ENCODE results near the gene SLC35F3. TPM values are rescaled to one million over a fixed set of nuclear protein-coding genes. Genes with fewer than 3 reads are reported as not detected.
A peak's percentile ranks its signal among the peaks of the same experiment; 100 is the strongest.

Gene SLC35F3
- total and polyA plus RNA-seq, 9 of the 15 experiments (the other 6 are each of a cell fraction or from before 2014, with no cell fraction given): 0.04 to 0.07 (median 0.04) TPM; not detected in 6

DNA sequence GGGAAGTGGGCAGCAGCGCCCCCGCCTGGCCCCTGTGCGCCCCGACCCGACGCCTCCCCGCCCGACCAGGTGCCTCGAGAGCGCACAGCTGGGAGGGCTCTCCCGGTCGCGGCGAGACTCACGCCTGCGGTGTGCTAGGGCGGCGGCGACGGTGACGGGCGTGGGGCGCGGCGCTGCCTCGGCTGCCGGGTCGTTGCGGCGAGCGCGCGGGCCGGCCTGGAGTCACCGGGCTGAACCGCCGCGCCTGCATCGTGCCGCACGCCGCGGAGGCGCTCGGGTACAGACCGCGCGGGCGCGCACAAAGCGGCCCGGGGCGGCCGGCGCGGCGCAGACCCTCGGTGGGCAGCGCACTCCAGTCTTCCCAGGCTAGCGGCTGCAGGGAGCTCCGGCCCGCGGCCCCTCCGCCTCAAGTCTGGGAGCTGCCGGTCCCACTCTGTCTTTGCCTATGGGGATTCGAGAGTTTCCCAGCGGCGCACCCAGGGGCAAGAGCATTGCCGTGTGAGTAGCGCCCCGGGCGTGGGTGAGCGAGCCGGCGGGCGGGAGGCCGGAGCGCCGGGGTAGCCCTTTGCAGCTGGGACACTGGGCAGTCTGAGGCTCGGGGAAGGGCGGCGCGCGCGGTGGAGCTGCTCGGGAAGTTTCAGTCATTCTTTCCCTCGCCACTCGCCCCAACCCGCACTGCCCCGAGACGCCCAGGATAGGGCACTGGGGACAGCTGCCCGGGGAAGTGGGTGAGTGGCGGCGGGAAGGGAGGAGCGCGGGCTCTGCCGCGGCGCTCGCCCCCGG, at the start of gene SLC35F3 (continued):
- TF ChIP-seq, protein P1, sequence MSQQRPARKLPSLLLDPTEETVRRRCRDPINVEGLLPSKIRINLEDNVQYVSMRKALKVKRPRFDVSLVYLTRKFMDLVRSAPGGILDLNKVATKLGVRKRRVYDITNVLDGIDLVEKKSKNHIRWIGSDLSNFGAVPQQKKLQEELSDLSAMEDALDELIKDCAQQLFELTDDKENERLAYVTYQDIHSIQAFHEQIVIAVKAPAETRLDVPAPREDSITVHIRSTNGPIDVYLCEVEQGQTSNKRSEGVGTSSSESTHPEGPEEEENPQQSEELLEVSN (IDR thresholded peaks at IDR 0.05; ENCODE audit: borderline replicate concordance in 1 of 2, extremely low read depth in 1 of 2, insufficient read depth in 1 of 2, insufficient read length in 1 of 2, low read depth in 1 of 2, low read length in 1 of 2, poor library complexity in 1 of 2, severe bottlenecking in 1 of 2): peak; percentile 31 to 86
- TF ChIP-seq ZNF146 (CRISPR knock-in tag; IDR thresholded peaks at IDR 0.05; ENCODE audit: unreplicated experiment): no peak
- TF ChIP-seq L3MBTL2 (IDR thresholded peaks at IDR 0.05): peak; percentile 68
- TF ChIP-seq MXI1 (IDR thresholded peaks at IDR 0.05; ENCODE audit: low read depth, low read length): no peak
- no peak for TF ChIP-seq SAFB2 (IDR thresholded peaks at IDR 0.05; ENCODE audit: borderline replicate concordance, low read depth, low read length, severe bottlenecking)
- peak; percentile 74; the same call in 1 of the 2 replicates for TF ChIP-seq CTBP1 (IDR thresholded peaks at IDR 0.05; ENCODE audit: borderline replicate concordance)
- no peak for TF ChIP-seq ZNF589 (CRISPR knock-in tag; IDR thresholded peaks at IDR 0.05; ENCODE audit: low read depth)
- TF ChIP-seq ZNF263 (CRISPR knock-in tag; IDR thresholded peaks at IDR 0.05; ENCODE audit: borderline replicate concordance): no peak
- no peak for TF ChIP-seq RFX1 (IDR thresholded peaks at IDR 0.05)
- TF ChIP-seq, protein P2, sequence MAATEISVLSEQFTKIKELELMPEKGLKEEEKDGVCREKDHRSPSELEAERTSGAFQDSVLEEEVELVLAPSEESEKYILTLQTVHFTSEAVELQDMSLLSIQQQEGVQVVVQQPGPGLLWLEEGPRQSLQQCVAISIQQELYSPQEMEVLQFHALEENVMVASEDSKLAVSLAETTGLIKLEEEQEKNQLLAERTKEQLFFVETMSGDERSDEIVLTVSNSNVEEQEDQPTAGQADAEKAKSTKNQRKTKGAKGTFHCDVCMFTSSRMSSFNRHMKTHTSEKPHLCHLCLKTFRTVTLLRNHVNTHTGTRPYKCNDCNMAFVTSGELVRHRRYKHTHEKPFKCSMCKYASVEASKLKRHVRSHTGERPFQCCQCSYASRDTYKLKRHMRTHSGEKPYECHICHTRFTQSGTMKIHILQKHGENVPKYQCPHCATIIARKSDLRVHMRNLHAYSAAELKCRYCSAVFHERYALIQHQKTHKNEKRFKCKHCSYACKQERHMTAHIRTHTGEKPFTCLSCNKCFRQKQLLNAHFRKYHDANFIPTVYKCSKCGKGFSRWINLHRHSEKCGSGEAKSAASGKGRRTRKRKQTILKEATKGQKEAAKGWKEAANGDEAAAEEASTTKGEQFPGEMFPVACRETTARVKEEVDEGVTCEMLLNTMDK (IDR thresholded peaks at IDR 0.05; ENCODE audit: borderline replicate concordance, insufficient read depth, low read depth, low read length, poor library complexity, severe bottlenecking): peak; percentile 14
- TF ChIP-seq HDAC2 (IDR thresholded peaks at IDR 0.05): no peak
- no peak for TF ChIP-seq MYNN (IDR thresholded peaks at IDR 0.05)
- TF ChIP-seq MYNN (CRISPR knock-in tag; IDR thresholded peaks at IDR 0.05): no peak
- TF ChIP-seq RAD21 (CRISPR knock-in tag; conservative IDR thresholded peaks at IDR 0.05 in 1 of 2, IDR thresholded peaks at IDR 0.05 in 1 of 2): peak; percentile 23 to 65; a peak in 1 of 4 replicates
- TF ChIP-seq SIN3B (IDR thresholded peaks at IDR 0.05; ENCODE audit: low read depth): 0 out of 2 replicates have a peak, but pooled peaks have one; percentile 52
- TF ChIP-seq STAT5B (CRISPR knock-in tag; IDR thresholded peaks at IDR 0.05): no peak
- TF ChIP-seq KHSRP (IDR thresholded peaks at IDR 0.05): no peak
- peak; percentile 32 for TF ChIP-seq CCNT2 (IDR thresholded peaks at IDR 0.05; ENCODE audit: borderline replicate concordance, extremely low read depth, insufficient read length, low read depth, low read length)
- TF ChIP-seq ZNF121 (CRISPR knock-in tag; conservative IDR thresholded peaks at IDR 0.05): no peak
- TF ChIP-seq YY1 (IDR thresholded peaks at IDR 0.05; ENCODE audit: borderline replicate concordance in 1 of 3, control insufficient read depth in 1 of 3, extremely low read depth in 1 of 3, insufficient read depth in 3 of 3, insufficient read length in 1 of 3, insufficient replicate concordance in 2 of 3, low read depth in 1 of 3, low read length in 2 of 3): peak in 1 of 3 experiments; percentile 10
- TF ChIP-seq, protein P3, sequence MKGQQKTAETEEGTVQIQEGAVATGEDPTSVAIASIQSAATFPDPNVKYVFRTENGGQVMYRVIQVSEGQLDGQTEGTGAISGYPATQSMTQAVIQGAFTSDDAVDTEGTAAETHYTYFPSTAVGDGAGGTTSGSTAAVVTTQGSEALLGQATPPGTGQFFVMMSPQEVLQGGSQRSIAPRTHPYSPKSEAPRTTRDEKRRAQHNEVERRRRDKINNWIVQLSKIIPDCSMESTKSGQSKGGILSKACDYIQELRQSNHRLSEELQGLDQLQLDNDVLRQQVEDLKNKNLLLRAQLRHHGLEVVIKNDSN (CRISPR knock-in tag; IDR thresholded peaks at IDR 0.05): no peak
- peak; percentile 39; the same call in 1 of the 2 replicates for TF ChIP-seq CHD2 (IDR thresholded peaks at IDR 0.05; ENCODE audit: low read depth, low read length)
- no peak for TF ChIP-seq POLR2AphosphoS5 (IDR thresholded peaks at IDR 0.05; ENCODE audit: control insufficient read depth, insufficient read depth, low read depth, low read length)

All from K562 (cell line).